H54 (cell line): ENCODE data around the gene HSPA12B.
A peak's percentile ranks its signal among the peaks of the same experiment; 100 is the strongest.

ENCODE experiments used
- DNase-seq: peaks from one replicate; pipeline ENCODE4 v3.0.0; 2011; ENCODE audit warnings: low spot score, mixed read lengths; ENCODE audit not compliant: insufficient read length
- FAIRE-seq: peaks from 3 replicates; lab custom pipeline; 2011; peaks lifted over from hg19 to GRCh38; lab: Jason Lieb, UNC
- POLR2A ChIP-seq: IDR thresholded peaks from 2 replicates; pipeline ENCODE4 v1.6.1; 2011; ENCODE audit warnings: low read depth, mild to moderate bottlenecking, low read length

HSPA12B gene, protein sequence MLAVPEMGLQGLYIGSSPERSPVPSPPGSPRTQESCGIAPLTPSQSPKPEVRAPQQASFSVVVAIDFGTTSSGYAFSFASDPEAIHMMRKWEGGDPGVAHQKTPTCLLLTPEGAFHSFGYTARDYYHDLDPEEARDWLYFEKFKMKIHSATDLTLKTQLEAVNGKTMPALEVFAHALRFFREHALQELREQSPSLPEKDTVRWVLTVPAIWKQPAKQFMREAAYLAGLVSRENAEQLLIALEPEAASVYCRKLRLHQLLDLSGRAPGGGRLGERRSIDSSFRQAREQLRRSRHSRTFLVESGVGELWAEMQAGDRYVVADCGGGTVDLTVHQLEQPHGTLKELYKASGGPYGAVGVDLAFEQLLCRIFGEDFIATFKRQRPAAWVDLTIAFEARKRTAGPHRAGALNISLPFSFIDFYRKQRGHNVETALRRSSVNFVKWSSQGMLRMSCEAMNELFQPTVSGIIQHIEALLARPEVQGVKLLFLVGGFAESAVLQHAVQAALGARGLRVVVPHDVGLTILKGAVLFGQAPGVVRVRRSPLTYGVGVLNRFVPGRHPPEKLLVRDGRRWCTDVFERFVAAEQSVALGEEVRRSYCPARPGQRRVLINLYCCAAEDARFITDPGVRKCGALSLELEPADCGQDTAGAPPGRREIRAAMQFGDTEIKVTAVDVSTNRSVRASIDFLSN

DNA sequence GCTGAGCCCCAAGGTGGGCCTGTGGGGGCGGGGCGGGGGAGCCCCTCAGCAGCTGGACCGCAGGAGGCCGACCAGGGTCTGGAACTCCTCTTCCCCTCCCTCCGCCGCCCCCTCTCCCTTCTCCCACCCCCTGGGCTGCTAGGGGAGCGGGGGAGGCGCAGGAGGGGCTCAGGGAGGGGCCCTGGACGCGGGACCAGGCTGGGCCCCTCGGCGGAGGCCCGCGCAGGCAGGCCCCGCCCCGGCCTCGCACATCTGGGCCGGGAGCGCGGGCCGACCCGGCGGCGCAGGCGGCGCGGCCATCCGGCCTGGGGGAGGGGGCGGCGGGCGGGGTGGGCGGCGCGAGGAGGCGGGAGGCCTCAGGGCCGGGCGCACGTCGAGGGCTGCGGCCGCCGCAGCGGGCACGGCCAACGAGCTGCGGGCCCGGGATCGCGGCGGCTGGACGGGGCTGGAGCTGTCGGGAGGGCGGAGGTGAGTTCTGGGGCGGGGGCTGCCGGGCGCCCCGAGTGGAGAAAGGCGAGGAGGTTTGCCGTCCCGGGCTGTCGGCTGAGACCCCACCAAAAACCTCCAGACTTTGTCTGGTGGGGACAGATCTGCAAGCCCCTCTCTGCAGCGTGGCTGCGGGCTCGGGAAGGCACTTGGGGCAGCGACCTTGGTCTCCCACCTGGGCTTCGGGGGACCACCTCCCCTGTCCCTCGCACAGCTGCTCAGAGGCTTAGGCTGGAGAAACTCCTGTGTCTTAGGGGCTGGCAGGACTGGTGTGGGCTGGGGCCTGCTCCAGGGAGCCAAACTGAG, at the start of gene HSPA12B:
TSS of gene HSPA12B (plus strand) at position 359 of the 792 bp plus-strand sequence. CDS start 5,990 bp downstream, outside the sequence.
- FAIRE-seq (no peak), DNase-seq (no peak)
- TF ChIP-seq POLR2A: no peak

DNA sequence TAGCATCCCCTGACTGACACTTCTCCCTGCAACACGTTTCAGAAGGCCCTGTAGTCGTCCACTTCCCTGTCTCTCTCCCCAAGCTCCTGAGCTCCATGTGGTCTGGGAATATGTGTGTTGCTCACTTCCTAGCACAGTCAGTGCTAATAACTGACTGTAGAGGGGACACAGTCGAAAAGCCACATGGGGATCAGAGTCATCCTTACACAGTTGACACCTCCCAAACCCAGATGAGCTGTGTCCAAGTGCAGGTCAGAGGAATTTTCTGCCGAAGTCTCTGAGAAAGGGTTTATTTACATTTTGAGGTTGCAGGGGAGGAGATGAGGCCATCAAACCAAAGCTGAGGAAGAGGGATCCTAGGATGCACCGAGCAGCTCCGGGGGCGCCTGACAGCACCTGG, 47.1 kb upstream of the HSPA12B start:
- DNase-seq: no peak
- no peak for FAIRE-seq
- no peak for TF ChIP-seq POLR2A

DNA sequence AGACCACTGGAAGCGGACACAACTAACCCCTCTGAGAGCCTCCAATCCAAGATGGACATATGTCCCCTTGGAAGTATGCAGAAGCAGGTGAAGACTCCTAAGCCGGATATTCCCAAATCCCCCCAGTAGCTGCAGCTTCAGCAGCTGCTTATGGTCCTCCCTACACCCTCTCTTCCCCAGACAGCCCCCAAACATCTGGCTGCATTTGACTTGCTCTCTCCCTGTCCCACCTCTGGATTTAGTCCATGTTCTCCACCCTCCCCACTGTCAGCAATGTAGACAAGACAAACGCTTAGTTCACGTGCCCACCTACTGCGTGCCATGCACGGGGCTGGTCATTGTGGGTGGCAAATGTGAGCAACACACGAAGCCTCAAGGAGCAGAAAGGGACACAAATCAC, 46.1 kb upstream of the HSPA12B start:
- DNase-seq (no peak), FAIRE-seq (no peak)
- no peak for TF ChIP-seq POLR2A

DNA sequence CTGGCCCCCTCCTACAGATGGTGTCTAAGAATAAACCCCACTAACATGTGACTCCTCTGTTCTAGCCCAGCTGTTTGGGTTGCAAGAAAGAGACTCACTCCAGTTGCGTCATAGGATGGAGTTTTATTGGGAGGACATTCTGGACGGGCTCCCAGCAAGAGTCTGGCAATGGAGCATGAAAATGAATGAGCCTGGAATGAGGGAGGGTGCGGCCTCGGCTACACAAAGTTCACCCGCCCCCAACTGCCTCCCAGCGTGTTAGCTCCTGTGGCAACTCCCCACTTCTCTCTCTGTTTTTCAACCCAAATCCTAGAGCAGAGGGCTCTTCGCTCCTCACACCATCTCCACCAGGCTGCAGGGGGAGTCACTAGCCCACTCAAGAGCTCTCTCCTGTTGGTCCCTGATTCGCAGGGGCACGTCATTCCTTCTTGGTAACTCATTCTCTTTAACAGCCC, 45.6 kb upstream of the HSPA12B start:
- peak; percentile 71 for DNase-seq

DNA sequence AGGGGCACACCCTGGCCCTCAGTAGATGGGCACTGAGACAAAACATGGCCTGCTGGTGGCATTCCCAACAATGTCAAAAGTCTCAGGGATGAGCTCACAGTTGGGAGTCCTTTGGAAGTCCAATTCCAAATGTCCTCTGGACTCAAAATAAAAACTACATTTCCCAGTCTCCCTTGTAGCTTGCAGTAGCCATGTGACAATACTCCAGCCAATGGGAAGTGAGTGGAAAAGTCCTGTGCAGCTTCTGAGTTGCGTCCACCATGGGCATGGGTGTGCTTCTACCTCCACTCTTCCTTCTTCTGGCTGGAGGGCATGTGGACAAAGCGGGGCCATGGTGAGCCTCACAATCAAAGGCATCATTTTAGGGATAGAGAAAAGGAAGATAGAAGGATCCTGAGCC, 44.8 kb upstream of the HSPA12B start:
- no peak for TF ChIP-seq POLR2A
- FAIRE-seq (no peak), DNase-seq (peak; percentile 69)

More for the DNA sequence above, 45.6 kb upstream of the HSPA12B start:
- FAIRE-seq: no peak
- no peak for TF ChIP-seq POLR2A

DNA sequence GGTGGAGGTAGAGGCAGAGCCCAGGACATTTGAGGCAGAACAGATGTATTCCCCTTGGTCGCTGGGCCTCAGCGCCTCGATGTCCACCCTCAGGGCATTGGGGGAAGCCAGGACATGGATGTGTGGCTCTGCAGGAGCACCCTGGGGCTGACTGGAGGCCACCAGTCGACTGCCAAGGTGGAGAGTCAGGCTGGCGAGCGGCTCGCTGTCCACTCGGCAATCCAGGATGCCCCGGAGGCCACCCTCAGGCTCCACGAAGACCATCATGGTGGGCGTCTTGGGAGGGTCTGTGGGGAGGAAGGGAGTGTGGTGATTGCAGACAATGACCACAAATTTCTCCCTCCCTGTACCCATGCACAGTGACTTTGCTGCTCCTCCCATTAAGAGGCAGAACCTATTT, 42.5 kb upstream of the HSPA12B start:
- TF ChIP-seq POLR2A: no peak
- no peak for DNase-seq
- no peak for FAIRE-seq

DNA sequence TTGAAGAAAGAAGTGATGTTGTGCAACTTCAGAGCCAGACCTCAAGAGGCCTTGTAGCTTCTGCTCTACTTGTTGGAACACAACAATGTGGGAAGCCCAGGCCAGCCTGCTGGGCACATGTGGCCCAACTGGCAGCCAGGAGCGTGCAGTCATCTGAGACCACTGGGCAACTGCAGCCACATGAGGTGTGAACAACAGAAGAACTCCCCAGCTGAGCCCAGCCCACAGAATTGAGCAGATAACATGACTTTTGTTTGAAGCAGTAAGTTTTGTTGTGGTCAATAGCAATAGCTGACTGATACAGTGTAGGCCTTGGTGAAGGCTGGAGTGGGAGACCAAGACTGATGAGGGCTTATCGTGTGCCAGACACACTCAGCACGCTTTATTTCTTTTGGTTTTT, 42.1 kb upstream of the HSPA12B start:
- no peak for FAIRE-seq
- TF ChIP-seq POLR2A: no peak
- DNase-seq: no peak

DNA sequence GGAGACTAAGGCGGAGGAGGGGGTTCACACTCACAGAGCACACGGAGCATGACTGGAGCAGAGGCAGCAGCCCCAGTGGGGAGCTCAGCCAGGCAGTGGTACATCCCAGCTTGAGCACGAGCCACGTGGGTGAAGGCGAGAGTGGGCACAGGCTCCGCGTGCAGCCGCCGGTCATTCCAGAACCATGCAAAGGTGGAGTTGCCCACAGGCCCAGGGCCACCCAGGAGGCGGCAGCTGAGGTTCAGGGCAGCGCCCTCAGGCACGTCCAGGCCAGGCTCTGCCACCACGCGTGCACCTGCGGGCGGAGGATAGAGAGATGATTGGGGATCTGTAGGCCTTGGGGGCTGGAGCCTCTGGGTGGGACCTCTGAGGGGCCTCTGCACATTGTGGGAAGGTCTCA, 41.2 kb upstream of the HSPA12B start:
- FAIRE-seq: no peak
- no peak for DNase-seq
- TF ChIP-seq POLR2A: no peak

DNA sequence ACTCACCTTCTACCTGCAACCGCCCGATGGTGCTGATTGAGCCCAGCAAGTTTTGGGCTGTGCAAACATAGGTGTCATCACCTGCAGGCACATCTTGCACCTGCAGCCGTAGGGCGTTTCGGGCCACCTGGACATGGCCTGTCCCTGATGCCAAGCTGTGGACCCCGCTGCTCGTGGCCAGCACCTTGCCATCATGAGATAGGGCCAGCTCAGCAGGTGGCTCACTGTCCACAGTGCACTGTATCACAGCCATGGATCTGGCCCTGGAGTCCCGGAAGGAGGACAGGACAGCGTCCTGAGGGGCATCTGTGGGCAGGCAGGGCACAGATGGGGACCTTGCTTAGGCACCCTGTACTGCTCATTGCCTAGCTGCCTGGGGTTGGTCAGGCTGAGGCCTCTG, 40.6 kb upstream of the HSPA12B start:
- TF ChIP-seq POLR2A: no peak
- FAIRE-seq (no peak), DNase-seq (no peak)

DNA sequence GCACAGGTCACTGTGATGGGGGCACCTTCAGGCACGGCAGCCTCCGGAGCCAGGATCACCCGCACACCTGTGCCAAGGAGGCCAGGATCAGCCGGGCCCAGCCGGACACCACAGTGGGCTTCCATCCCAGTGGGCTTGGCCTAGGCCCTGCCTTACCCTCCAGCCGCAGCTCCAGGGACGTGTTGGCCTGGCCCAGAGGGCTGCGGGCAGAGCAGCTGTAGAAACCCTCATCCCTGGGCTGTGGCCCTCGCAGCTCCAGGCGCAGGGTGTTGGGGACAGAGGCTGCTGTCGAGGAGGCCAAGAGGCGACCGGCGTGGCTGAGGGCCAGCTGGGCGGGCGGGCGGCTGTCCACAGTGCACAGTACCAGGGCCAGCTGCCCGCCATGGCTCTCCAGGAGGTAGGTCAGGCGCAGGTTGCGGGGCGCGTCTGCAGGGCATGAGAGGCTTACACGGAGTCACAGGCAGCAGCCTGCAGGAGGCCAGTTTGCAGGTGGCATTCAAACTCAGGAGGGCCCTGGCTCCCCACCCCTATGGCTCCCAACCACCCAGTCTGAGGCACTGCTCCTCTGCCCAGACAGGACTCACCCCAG, 39.7 kb upstream of the HSPA12B start:
- no peak for FAIRE-seq
- TF ChIP-seq POLR2A: no peak
- no peak for DNase-seq

DNA sequence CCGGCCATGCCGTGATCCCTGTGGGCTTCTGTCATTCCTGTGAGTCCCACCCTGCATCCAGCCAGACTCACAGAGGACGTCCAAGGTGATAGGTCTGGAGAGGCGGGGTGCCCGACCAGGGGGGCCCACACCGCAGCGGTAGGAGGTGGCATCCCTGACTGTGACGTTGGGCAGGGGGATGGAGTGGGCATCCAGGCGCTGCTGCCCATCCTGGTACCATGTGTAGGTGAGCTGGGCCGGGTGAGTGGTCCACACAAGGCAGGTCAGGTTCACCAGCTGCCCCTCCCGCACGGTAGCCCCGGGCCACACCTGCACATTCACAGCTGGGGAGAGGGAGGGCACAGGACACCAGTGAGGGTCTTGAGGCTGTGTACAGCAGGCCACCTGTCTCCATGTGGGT, 39.1 kb upstream of the HSPA12B start:
- TF ChIP-seq POLR2A: no peak
- no peak for FAIRE-seq
- no peak for DNase-seq

DNA sequence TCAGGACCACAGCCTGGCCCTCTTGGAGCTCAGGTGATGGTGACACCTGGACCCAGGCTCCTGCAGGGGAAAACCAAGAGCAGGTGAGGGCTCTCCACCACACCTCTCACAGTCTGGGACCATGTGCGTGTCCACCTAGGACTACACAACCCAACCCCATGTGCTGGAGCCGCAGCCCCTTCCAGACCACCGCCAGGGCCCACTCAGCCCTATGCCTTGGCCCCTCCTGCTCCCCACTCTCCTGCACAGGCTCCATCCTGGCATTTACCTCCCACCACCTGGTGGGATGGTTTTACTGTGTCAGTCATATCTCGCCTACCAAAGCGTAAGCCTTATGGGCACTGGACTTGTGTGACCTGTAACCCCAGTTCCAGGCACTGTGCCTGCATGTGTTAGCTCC, 37.6 kb upstream of the HSPA12B start:
- TF ChIP-seq POLR2A: no peak
- no peak for FAIRE-seq
- no peak for DNase-seq

DNA sequence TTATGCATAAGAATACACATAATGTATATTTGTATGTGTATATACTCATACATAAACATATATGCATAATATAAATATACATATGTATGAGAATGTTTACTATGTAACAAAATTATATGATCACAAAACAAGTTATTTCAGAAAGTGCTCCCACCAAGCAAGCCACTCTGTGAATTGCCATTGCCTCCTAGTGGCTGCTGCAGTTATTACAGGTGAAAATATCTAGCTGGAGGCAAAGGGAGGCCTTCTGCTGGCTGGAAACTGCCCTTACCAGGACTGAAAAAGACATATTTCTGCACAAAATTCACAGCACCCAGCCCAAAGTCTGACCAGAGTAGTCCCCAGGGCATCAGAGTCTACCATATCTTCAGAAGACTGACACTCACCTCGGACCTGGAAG, 36.3 kb upstream of the HSPA12B start:
- FAIRE-seq: no peak
- DNase-seq: no peak
- TF ChIP-seq POLR2A: no peak
